Loucy (cell line): ENCODE measurements around the gene FGF14.

Experiments used
- H2AFZ ChIP-seq: fragments of 200-600 bp; sonication (generic); 2 replicates; pipeline ENCODE4 v1.6.0; 2016; ENCODE audit warnings: antibody characterized with exemption, mild to moderate bottlenecking, low read length, moderate library complexity
- H3F3A ChIP-seq: fragments of 200-600 bp; 2 replicates; pipeline ENCODE4 v1.6.0; 2016; ENCODE audit warnings: antibody characterized with exemption, low read depth, mild to moderate bottlenecking
- H3K27me3 ChIP-seq: fragments of 200-600 bp; sonication (generic); 2 replicates; pipeline ENCODE4 v1.6.1; 2014; ENCODE audit warnings: low read length, mild to moderate bottlenecking; ENCODE audit not compliant: insufficient read depth, poor library complexity, severe bottlenecking
- H3K36me3 ChIP-seq: fragments of 200-600 bp; sonication (generic); 2 replicates; pipeline ENCODE4 v1.6.1; 2016; ENCODE audit warnings: low read length; ENCODE audit not compliant: insufficient read depth
- H3K4me1 ChIP-seq: fragments of 200-600 bp; sonication (generic); 2 replicates; pipeline ENCODE4 v1.5.1; 2014; ENCODE audit warnings: low read length, mild to moderate bottlenecking; ENCODE audit not compliant: insufficient read depth, poor library complexity, severe bottlenecking
- H3K4me2 ChIP-seq: fragments of 200-600 bp; sonication (generic); 2 replicates; pipeline ENCODE4 v1.6.0; 2014; ENCODE audit warnings: antibody characterized with exemption, low read length, low read depth, mild to moderate bottlenecking; ENCODE audit not compliant: poor library complexity, severe bottlenecking
- H3K4me3 ChIP-seq: fragments of 200-600 bp; sonication (generic); 2 replicates; pipeline ENCODE4 v1.5.1; 2014; ENCODE audit warnings: low read length, mild to moderate bottlenecking, mixed read lengths; ENCODE audit not compliant: poor library complexity, severe bottlenecking
- H3K79me2 ChIP-seq: fragments of 200-600 bp; sonication (generic); 2 replicates; pipeline ENCODE4 v1.6.1; 2014; ENCODE audit warnings: low read length; ENCODE audit not compliant: insufficient read depth
- H3K9ac ChIP-seq: fragments of 200-600 bp; sonication (generic); 2 replicates; pipeline ENCODE4 v1.6.0; 2014; ENCODE audit warnings: mild to moderate bottlenecking, low read depth, low read length, moderate library complexity; ENCODE audit not compliant: poor library complexity, severe bottlenecking
- H3K9me2 ChIP-seq: fragments of 200-600 bp; sonication (generic); replicated peaks from 2 replicates; pipeline ENCODE4 v1.6.1; 2016; ENCODE audit warnings: low read depth, low read length, mixed read lengths
- H3K9me3 ChIP-seq: fragments of 200-600 bp; sonication (generic); 2 replicates; pipeline ENCODE4 v1.6.1; 2014; ENCODE audit warnings: mild to moderate bottlenecking, antibody characterized with exemption, low read length, low read depth; ENCODE audit not compliant: insufficient read depth
- H4K20me1 ChIP-seq: fragments of 200-600 bp; sonication (generic); 2 replicates; pipeline ENCODE4 v1.6.0; 2014; ENCODE audit warnings: antibody characterized with exemption, low read length, mild to moderate bottlenecking; ENCODE audit not compliant: insufficient read depth, poor library complexity, severe bottlenecking
- EZH2phosphoT487 ChIP-seq: fragments of 200-600 bp; IDR thresholded peaks from 2 replicates; pipeline ENCODE4 v1.6.1; 2018; ENCODE audit warnings: antibody characterized with exemption, mild to moderate bottlenecking, moderate library complexity, borderline replicate concordance
- TF ChIP-seq, protein P1 (sequence below): fragments of 200-600 bp; sonication (generic); conservative IDR thresholded peaks from 2 replicates; pipeline ENCODE4 v1.5.1; 2014; ENCODE audit warnings: mild to moderate bottlenecking, antibody characterized with exemption, low read length

The FGF14 gene

DNA sequence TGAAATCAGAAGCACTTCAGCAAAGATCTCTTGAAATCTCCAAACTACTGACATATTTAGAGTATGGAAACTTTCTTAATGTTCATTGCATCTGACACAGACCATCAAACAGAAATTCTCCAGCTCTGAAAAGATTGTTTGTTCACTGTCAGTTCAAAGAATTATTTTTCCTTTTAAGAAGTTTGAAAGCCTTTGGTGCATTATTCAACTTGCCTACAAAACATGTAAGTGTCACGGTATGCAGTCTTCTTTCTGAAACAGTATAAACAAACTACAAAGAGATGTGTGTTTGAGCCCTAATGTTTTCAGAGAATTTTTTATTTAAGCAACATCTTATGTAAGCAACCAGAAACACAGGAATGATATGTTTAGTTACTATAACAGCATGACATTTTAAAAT is 125.4 kb downstream of the FGF14 start:
- H3K36me3 ChIP-seq = no peaks in the 10 kb centered on the region
- H3K9ac ChIP-seq = no peak overlapping the region
- no peak overlapping the region for H3K4me3 ChIP-seq
- no peaks in the 10 kb centered on the region for H3F3A ChIP-seq
- H3K9me3 ChIP-seq = no peaks in the 10 kb centered on the region
- no peaks in the 10 kb centered on the region for H3K4me1 ChIP-seq
- H3K27me3 ChIP-seq = no peaks in the 10 kb centered on the region
- TF ChIP-seq, protein P1, sequence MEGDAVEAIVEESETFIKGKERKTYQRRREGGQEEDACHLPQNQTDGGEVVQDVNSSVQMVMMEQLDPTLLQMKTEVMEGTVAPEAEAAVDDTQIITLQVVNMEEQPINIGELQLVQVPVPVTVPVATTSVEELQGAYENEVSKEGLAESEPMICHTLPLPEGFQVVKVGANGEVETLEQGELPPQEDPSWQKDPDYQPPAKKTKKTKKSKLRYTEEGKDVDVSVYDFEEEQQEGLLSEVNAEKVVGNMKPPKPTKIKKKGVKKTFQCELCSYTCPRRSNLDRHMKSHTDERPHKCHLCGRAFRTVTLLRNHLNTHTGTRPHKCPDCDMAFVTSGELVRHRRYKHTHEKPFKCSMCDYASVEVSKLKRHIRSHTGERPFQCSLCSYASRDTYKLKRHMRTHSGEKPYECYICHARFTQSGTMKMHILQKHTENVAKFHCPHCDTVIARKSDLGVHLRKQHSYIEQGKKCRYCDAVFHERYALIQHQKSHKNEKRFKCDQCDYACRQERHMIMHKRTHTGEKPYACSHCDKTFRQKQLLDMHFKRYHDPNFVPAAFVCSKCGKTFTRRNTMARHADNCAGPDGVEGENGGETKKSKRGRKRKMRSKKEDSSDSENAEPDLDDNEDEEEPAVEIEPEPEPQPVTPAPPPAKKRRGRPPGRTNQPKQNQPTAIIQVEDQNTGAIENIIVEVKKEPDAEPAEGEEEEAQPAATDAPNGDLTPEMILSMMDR = no peak
- TF ChIP-seq EZH2phosphoT487 = no peak
- H3K4me2 ChIP-seq = no peak overlapping the region
- H3K9me2 ChIP-seq = no peaks in the 10 kb centered on the region
- H3K79me2 ChIP-seq = no peaks in the 10 kb centered on the region
- H2AFZ ChIP-seq = no peak overlapping the region
- H4K20me1 ChIP-seq = no peaks in the 10 kb centered on the region

DNA sequence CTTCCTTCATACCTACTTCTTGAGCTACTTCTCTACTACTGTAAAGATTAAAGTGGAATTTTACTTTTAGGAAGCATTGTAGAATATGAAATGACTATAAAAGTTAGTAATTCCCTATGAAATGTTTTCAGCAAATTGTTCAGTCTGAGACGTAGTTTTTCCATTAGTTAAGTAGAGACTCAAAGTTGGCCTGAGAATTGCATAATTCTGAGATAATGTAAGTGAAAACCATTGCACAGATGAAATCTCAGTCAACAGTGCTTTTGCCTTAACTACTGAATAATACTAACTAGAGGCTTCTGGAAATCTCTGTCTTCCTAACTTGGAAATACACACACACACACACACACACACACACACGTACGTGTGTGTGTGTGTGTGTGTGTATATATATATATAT is 125.9 kb downstream of the FGF14 start:
- Histone ChIP-seq H3K36me3 (no peaks in the 10 kb centered on the region), H3K9me3 (no peaks in the 10 kb centered on the region), H3K9ac (no peak overlapping the region), H3K79me2 (no peaks in the 10 kb centered on the region), H3K9me2 (no peaks in the 10 kb centered on the region), H3F3A (no peaks in the 10 kb centered on the region), H3K4me2 (no peak overlapping the region), H3K4me1 (no peaks in the 10 kb centered on the region), H2AFZ (no peak overlapping the region), H4K20me1 (no peaks in the 10 kb centered on the region), H3K4me3 (no peak overlapping the region), H3K27me3 (no peaks in the 10 kb centered on the region)
- TF ChIP-seq, protein P1 = no peak
- TF ChIP-seq EZH2phosphoT487 = no peak

- H3F3A ChIP-seq = no peaks in the 10 kb centered on the region
- no peaks in the 10 kb centered on the region for H3K9me3 ChIP-seq
- no peaks in the 10 kb centered on the region for H4K20me1 ChIP-seq
- no peaks in the 10 kb centered on the region for H3K36me3 ChIP-seq
- no peak overlapping the region for H3K4me2 ChIP-seq
- no peak overlapping the region for H3K9ac ChIP-seq
- H3K27me3 ChIP-seq = no peaks in the 10 kb centered on the region
- H3K9me2 ChIP-seq = no peaks in the 10 kb centered on the region
- no peak overlapping the region for H3K4me3 ChIP-seq
- TF ChIP-seq EZH2phosphoT487 = no peak
- TF ChIP-seq, protein P1 = no peak
- H3K4me1 ChIP-seq = no peaks in the 10 kb centered on the region
- H3K79me2 ChIP-seq = no peaks in the 10 kb centered on the region
- H2AFZ ChIP-seq = no peak overlapping the region
Measured at GRCh38 chr13:102273111-102273510, 128.7 kb downstream of the FGF14 start.
